Glutamatergic neuron (in vitro differentiated cells): Measurements from ENCODE around the gene TRPM2. TPM values are rescaled to one million over a fixed set of nuclear protein-coding genes. Genes with fewer than 3 reads are reported as not detected.

Source experiments
- DNase-seq: peaks from one replicate; pipeline ENCODE4 v3.0.0; 2022
- H3K27ac Mint-ChIP-seq: one replicate; pipeline ENCODE4 v1.8.0; 2020; ENCODE audit warnings: mild to moderate bottlenecking, mixed read lengths, inconsistent platforms; ENCODE audit not compliant: unreplicated experiment
- H3K27me3 Mint-ChIP-seq: one replicate; pipeline ENCODE4 v1.8.0; 2020; ENCODE audit warnings: mild to moderate bottlenecking, moderate library complexity, mixed read lengths, inconsistent platforms; ENCODE audit not compliant: unreplicated experiment
- H3K36me3 Mint-ChIP-seq: one replicate; pipeline ENCODE4 v1.8.0; 2020; ENCODE audit warnings: mild to moderate bottlenecking, mixed read lengths, inconsistent platforms; ENCODE audit not compliant: unreplicated experiment
- H3K4me1 Mint-ChIP-seq: one replicate; pipeline ENCODE4 v1.8.0; 2020; ENCODE audit warnings: mild to moderate bottlenecking, low read depth, mixed read lengths, inconsistent platforms; ENCODE audit not compliant: unreplicated experiment
- H3K4me3 Mint-ChIP-seq: one replicate; pipeline ENCODE4 v1.8.0; 2020; ENCODE audit warnings: mild to moderate bottlenecking, mixed read lengths, inconsistent platforms; ENCODE audit not compliant: unreplicated experiment
- H3K9me3 Mint-ChIP-seq: one replicate; pipeline ENCODE4 v1.8.0; 2020; ENCODE audit warnings: mild to moderate bottlenecking, moderate library complexity, mixed read lengths, inconsistent platforms; ENCODE audit not compliant: unreplicated experiment
- CTCF ChIP-seq: fragments of 200-600 bp; sonication (generic); IDR thresholded peaks from one replicate; pipeline ENCODE4 v1.5.0; 2021; ENCODE audit not compliant: partially characterized antibody, unreplicated experiment
- total RNA-seq: library from RNA; stranded (reverse); fragmentation: NEBNext Ultra II Directional; extraction: Animal tissue kit (Norgen Biotek cat#: 25700); gene quantifications from one replicate; pipeline ENCODE4 v1.2.1, GENCODE V29; 2021; ENCODE audit not compliant: unreplicated experiment

TRPM2 gene
- total RNA-seq, 1 donor from 2014 or later, result not detected

GRCh38 chr21:44480200-44481053 is 127.0 kb downstream of the TRPM2 start:
- H3K9me3 Mint-ChIP-seq, result no peaks in the 10 kb centered on the region
- no peak for TF ChIP-seq CTCF
- no peaks in the 10 kb centered on the region for H3K4me1 Mint-ChIP-seq
- H3K36me3 Mint-ChIP-seq, result no peaks in the 10 kb centered on the region
- DNase-seq, result no peak
- peaks cover 1% of the 10 kb centered on the region for H3K27me3 Mint-ChIP-seq
- no peak overlapping the region for H3K4me3 Mint-ChIP-seq
- no peak overlapping the region for H3K27ac Mint-ChIP-seq

GRCh38 chr21:44482581-44483287 is 129.3 kb downstream of the TRPM2 start:
- DNase-seq, result no peak
- no peak for TF ChIP-seq CTCF
- no peaks in the 10 kb centered on the region for H3K9me3 Mint-ChIP-seq
- H3K36me3 Mint-ChIP-seq, result no peaks in the 10 kb centered on the region
- H3K27ac Mint-ChIP-seq, result no peak overlapping the region
- H3K4me3 Mint-ChIP-seq, result no peak overlapping the region
- peaks cover 1% of the 10 kb centered on the region for H3K27me3 Mint-ChIP-seq
- H3K4me1 Mint-ChIP-seq, result no peaks in the 10 kb centered on the region

GRCh38 chr21:44483288-44484237 is 130.1 kb downstream of the TRPM2 start:
- Mint-ChIP-seq H3K4me1 (no peaks in the 10 kb centered on the region), H3K27me3 (peaks cover 1% of the 10 kb centered on the region), H3K36me3 (no peaks in the 10 kb centered on the region), H3K27ac (no peak overlapping the region), H3K9me3 (no peaks in the 10 kb centered on the region), H3K4me3 (no peak overlapping the region)
- no peak for DNase-seq
- no peak for TF ChIP-seq CTCF

- Mint-ChIP-seq H3K4me1 (no peaks in the 10 kb centered on the region), H3K27me3 (peaks cover 1% of the 10 kb centered on the region), H3K9me3 (peaks cover 2% of the 10 kb centered on the region), H3K36me3 (no peaks in the 10 kb centered on the region), H3K4me3 (peak overlapping the region; percentile 71), H3K27ac (no peak overlapping the region)
- DNase-seq, result no peak
- no peak for TF ChIP-seq CTCF
These were observed 131.3 kb downstream of the TRPM2 start for GRCh38 chr21:44484498-44485253.
